GM10266 (cell line): Measurements from ENCODE around the gene ZNF208.

Source experiments
- DNase-seq: peaks from one replicate; pipeline ENCODE4 v3.0.0; 2012; ENCODE audit errors: extremely low spot score
- CTCF ChIP-seq: IDR thresholded peaks from 2 replicates; pipeline ENCODE4 v1.5.1; 2012; ENCODE audit warnings: mild to moderate bottlenecking, low read depth; ENCODE audit not compliant: control insufficient read depth, insufficient read depth; ENCODE audit errors: missing control alignments

Gene ZNF208

DNA sequence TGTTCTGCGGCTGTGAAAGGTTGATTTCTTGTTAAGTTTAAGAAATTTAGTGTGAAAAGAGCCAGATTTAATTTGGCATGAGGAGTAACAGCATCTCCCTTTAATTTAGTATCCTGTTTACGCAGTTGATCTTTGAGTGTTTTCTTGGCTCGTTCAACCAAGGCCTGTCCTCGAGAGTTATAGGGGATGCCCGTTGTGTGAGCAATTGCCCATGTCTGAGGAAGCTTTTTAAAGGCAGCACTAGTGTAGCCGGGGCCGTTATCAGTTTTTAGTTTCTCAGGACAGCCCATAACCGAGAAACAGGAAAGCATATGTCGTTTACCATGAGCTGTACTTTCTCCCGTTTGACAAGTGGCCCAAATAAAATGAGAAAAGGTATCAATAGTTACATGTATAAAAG, 127.2 kb downstream of the ZNF208 start:
- DNase-seq, result no peak
- no peak for TF ChIP-seq CTCF
